GM21360 (cell line): Measurements from ENCODE around the gene PARL.

ENCODE experiments used
- ATAC-seq: cut with Tn5 transposase; IDR thresholded peaks from one replicate; pipeline ENCODE4 v1.9.1; 2021; ENCODE audit warnings: mild to moderate bottlenecking, moderate library complexity; ENCODE audit not compliant: unreplicated experiment

The PARL gene

DNA sequence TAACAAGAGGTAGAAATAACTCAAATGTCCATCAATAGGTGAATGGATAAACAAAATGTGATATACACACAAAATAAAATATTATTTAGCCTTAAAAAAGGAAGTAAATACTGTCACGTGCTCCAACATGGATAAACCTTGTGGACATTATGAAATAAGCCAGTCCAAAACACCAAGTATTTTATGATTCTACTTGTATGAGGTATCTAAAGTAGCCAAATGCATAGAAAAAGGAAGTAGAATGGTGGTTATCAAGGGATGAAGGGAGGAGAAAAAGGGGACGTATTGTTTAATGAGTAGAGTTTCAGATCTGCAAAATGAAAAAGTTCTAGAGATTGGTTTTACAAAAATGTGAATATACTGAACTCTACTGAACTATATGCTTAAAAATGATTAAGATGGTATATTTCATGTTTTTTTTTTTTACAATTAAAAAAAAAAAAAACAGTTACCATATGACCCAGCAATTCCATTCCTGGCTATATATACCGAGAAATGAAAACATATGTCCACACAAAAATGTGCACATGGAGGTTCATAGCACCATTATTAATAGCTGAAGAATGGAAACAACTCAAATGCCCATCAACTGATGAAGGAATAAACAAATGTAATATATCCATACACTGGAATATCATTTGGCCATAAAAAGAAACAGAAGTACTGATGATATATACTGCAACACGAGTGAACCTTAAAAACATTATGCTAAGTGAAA is 30.2 kb downstream of the PARL start:
- no peak for ATAC-seq

DNA sequence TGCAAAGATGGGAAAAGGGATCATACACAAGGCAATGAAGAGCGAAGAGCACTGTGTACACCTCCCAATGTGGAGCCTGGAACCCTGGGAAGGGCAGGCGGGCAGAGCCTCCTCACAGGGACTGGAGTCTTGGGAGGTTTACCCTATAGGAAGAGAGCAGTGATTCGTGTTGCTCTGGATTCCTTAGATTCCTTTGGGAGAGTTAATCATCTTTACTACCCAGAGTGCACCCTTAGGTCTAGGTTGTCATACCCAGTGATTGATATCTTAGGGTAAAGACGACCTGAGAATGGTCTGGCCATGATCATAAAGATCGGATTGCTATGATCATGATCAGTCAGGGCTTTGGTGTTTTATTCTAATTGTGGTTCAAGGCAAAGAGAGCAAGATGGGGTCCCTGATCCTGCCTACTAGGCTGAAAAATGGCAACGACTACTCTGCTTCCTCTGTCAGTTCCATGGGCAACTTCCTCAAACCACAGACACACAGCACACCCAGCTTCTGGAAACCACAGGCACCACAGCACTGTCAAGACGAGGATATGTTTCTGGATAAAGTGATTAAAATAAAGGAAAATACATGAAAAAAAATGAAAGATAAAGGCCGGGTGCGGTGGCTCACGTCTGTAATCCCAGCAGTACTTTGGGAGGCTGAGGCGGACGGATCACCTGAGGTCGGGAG is 38.9 kb downstream of the PARL start:
- no peak for ATAC-seq

DNA sequence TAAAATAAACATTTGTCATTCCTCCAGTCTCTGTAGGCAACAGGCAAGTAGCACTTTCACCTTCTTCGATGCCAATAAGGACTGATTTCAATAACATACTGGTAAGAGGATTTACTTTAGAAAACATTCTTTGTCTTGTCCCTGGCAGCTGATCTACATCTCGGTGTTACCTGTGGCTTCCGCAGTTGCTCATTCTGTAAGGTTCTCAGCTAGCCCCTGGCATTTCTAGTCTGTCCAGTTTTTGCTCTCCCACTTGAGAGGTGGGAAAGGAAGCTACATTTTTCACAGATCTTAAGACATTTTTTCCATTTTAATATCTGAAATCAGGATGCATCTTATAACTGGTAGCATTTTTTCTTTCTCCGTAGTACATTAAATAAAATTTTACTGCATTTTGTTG is 39.6 kb downstream of the PARL start:
- ATAC-seq = no peak

DNA sequence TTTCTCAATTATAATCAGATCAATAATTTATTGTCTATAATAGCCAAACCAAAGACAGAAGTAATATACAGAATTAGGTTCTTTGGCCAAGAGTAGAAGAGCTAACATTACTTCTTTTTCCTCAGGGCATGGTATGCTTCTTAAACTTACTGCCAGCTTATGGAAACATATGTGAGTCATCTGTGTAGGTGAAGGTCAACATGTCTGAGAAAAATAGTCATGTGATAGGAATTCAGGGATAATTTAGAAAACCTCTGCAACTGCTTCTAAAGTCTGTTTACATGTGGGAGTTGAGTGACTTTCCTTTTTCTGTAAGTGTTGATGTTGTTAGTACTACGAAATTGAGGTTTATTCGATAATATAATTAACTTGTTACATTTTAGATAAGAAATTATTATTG is 40.1 kb downstream of the PARL start:
- no peak for ATAC-seq

DNA sequence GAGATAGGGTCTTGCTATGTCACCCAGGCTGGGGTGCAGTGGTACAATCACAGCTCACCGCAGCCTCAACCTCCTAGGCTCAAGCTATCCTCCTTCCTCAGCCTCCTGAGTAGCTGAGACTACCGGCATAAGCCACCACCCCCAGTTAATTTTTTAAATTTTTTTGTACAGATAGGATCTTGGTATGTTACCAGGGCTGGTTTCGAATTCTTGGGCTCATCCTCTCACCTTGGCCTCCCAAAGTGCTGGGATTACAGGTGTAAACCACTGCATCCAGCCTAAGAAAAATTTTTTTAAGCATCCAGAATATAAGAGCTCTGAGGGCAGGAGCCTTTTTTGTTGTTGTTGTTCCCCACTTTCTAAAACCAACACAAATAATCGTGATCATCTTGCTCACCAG is 44.9 kb downstream of the PARL start:
- ATAC-seq = no peak

DNA sequence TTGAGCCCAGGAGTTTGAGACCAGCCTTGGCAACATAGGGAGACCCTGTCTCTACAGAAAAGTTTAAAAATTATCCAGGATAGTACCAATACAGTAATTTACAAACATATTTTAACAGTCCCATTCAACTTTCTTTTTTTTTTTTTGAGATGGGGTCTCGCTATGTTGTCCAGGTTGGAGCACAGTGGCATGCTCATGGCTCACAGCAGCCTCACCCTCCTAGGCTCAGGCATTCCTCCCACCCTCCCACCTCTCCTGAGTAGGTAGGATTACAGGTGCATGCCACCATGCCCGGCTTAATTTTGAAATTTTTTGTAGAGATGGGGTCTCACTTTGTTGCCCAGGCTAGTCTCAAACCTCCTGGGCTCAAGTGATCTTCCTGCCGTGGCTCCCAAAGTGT is 46.8 kb downstream of the PARL start:
- no peak for ATAC-seq

DNA sequence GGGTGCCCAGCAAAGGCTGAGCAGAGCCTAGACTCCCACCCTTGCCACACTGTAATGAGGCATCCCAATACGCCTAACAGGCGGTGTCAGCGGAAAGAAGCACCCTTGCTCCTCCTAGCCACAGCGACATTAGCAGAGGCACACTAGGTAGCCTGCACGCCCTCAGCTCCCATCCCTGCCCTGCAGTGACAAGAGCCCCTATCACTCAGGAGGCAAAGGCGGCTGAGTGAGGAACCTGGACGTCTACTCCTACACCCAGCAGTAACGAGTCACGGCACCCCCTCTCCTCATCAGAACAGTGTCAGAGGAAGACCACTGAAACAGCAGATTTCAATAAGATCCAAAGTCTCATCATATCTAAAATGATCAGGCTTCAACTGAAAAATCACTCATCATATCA is 47.3 kb downstream of the PARL start:
- no peak for ATAC-seq

DNA sequence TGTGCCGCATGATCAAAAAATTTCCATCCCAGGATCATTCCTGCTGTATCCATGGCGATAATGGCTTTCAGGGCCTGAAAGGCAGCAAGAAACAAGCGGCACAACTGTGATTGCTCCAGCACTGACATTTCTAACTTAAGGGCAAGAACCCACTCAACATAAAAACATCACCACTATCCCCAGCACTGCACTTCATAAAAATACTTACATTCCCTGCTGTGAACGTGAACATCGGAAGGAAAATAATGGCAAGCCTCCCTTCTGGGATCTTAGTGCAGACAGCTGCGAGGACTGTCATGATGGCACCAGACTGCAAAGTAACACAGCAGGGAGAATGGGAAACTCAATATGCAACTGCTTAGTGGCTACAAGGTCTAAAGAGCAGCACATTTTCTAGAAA is 51.2 kb downstream of the PARL start:
- ATAC-seq = no peak

DNA sequence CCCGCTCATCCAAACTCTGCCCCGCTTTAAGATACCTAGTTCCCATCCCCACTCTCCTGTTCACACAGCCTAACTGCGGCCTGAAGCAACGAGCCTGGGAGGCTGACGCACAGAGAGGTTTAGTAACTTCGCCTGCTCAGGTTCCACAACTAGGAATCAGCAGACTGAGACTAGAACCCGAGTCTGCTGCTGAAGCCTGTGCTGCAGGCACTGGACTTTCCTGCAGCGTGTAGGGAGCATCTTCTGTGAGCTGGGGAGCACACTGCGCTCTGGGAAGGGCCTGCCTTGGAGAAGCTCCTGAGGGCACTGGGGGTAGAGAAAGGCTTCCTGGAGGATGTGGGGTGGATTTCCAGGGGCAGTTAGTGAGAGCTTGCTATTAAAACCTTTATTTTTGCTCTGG is 54.5 kb downstream of the PARL start:
- no peak for ATAC-seq

DNA sequence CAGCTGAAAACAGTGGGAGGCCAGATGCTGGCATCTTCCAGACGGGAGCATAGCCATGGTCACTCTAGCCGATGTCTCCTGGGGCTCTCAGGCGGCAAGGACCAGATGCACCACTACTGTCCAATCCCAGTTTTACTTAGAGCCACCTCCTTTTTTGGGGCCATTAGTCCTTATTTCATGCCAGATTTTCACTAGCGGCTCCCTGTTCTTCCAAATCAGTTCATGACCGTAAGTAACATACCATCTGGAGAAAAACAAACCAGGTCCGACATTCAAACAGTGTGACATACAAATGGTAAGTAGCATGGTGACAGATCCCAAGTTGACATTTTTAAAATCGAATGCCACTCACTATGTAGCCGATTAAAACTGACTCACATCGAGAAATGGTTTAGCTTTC is 55.2 kb downstream of the PARL start:
- ATAC-seq = no peak

DNA sequence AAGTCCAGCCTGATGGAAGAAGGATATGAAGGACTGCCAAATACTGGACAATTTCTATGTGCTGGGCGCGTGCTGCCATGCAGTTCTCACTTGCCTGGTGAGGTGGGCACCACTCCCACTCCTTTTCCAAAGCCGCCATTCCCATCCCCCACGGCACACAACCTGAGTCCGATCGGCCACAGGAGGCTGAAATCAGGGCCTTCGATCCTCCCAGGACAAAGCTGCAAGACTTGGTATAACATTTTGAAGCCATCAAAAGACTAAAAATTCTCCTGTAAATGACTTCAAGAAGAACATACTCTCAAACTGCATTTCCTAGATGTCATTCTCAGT is 56.2 kb downstream of the PARL start:
- no peak for ATAC-seq

DNA sequence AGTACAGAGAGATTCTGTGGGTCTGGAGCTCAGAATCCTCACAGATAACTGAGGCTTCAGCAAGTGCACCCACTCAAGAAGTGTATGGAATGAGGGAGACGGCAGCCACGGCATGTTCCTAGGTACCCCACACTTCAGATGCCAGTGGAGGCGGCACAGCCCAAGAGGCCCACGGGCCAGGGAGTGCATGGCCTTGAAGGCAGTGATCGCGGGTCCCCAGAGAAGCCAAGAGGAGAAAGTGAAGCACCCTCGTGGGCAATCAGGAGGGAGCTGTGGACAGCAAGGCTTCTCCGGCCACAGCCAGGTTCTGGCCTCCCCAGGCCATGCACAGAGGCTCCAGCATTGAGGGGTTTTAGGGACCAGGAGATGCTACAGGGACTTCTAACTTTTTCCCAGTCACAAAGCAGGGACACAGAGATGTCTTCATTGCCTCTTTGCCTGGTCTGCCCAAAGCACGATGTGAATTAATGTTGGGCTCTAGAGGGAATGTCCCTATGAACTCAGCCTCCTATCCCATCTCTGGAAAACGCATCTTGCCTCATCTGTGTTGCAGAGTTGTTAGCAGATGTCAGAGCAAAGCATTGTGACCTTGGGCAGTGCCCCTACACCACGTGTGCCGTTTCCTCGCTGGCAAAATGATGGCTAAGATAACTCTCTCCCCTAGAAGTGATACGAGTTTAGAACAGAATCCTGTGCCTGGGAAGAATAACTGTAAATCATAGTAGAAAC is 56.7 kb downstream of the PARL start:
- ATAC-seq = no peak

DNA sequence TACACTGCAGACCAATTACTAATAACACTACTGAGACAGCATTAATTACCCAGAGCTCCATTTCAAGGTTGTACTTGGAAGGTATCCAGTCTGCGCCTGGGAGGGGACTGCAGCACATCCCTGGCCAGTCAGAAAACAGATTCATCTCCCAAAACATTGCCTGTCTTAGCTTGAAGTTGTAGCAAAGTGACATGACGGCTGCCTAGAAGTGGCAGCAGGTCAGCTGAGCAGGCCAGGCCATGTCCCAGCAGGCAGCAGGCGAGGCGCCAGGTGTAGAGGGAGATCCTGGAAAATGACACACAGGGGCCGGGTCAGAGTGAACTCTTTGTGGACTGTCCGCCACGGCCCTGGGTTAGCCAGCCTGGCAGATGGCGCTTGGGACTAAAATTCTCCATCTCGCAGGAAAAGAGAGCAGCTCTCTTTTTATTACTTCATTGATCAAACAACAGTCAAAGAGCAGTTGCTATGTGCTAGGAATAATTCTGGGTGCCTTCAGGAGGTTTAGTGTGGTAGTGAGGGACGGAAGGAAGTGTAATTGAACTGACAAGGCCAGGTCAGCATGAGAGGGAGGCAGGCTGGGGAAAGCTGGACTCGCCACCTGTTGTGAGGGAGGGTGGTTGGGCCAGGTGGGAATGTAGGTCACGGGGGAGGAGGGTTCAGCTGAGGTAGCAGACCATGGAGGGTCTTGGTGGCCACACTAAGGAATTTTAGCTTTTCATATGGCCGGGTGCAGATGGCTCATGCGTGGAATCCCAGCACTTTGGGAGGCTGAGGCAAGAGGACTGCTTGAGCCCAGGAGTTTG is 58.0 kb downstream of the PARL start:
- ATAC-seq = no peak

DNA sequence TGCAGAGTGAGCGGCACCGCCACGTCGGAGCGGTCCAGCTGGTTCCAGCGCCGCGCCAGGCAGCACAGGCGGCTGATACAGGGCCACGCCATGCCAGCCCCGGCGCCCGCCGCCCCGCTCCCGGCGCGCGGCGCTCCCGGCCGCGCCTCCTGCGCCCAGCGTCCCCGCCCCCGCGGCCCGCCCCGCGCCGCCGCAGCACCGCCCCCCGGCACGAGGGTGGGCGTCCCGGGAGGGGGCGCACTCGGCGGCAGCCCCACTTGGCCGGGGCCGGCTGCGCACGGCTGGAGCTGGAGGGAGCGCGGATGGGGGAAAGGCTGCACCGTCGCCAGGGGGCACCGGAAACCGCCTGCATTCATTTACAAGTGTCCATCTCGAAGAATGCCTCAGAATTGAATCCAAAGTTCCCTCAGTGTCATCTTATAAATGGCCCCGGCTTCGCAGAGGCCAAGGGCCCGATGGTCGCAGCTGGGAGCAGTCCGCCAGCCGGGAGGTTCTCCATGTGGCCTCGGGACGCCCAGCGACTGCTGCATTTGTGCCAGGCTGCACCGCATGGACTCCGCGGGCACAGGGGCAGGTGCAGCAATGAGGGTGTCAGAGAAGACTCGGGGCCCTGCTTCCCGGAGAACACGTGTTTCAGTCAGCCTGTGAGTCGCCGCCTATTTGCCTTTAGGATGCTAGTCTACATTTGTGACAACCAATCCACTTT is 59.1 kb downstream of the PARL start, which contains the start of gene MAP6D1:
TSS of gene MAP6D1 (minus strand) at position 122 of the 706 bp plus-strand sequence. CDS start at position 92, 30 bp downstream.
- peak; percentile 64 for ATAC-seq

DNA sequence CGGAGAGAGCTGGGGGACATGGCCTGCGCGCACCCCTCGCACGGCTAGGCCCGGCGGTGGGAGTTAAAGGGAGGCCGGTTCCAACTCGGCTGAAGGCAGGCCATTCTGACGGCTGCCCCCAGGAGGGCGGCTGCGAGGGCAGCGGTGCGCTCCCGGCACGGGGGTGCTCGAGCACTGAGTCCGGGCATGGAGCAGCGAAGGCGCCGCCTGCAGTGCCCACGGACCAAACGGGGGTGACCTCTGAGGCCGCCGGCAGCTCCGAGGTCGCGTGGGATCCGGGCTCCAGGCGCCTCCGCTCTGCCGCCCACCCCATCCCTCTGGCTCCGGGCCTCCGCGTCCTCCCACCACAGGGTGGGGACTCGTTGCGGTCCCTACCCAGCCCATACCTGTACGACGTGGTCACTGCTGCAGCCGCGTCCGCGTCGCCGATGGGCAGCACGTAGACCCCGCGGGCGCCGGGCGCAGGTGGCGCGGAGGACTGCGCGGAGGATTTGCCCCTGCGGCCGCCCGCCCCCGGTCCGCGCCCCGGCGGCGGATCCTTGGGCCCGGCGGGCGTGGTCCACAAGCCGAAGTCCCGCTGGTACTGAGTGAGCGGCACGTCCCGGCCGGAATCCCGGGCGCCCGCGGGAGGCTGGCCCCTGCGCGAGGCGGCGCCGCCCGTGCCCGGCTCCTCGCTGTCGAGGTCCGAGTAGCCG is 59.8 kb downstream of the PARL start:
- peak; percentile 32 for ATAC-seq

DNA sequence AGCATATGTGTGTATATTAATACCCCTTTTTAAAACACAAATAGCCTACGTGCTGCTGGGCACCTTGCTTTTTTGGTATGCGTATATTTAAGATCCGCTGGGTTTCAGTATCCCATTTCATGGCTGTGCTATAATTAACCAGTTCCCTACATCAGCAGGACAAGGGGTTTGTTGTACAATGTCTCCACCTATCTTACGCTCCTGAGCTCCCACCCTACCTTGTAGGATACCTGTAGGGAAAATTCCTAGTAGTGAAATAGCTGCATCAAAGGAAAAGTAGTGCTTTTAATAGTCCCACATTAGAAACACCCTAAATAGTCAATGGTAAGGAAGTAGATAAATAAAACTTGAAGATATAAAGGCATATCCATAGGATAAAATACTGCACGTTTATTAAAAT is 60.7 kb downstream of the PARL start:
- no peak for ATAC-seq

DNA sequence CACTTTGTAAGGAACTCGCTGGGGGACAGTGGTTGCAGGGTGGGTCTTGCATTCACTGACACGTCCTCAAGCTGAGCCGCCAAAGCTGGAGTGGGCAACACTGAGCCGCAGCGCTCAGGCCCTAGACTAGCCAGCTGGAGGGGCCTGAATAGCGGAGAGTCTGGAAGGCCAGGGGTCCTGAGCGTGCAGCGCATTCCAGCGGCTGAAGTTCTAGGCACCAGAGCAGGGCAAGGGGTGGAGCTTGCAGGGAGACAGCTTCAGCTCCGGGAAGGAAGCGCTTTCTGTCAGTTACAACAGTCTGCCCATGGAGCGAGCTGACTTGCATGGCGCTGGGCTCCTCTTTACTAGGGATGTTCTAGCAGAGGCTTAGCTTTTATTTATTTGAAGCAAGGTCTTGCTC is 62.0 kb downstream of the PARL start:
- no peak for ATAC-seq

DNA sequence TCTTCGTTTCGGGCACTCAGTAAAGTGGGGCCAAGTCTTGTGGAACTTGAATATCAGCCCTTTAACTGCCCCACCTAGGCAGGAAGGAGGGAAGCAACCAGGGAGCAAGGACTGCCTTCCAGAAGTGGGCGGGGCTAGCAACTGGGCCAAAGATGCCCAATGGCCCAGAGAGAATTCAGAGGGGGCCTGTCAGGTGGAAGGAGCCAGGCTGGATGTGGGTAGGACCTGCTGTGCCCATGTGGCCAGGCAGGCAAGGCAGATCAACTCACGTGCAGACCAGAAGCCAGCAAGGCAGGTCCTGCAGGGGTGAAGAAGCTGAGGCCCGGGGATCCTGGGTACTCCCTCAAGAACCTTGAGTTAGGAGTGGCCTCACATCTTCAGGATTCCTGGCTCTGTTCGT is 64.8 kb downstream of the PARL start:
- no peak for ATAC-seq

DNA sequence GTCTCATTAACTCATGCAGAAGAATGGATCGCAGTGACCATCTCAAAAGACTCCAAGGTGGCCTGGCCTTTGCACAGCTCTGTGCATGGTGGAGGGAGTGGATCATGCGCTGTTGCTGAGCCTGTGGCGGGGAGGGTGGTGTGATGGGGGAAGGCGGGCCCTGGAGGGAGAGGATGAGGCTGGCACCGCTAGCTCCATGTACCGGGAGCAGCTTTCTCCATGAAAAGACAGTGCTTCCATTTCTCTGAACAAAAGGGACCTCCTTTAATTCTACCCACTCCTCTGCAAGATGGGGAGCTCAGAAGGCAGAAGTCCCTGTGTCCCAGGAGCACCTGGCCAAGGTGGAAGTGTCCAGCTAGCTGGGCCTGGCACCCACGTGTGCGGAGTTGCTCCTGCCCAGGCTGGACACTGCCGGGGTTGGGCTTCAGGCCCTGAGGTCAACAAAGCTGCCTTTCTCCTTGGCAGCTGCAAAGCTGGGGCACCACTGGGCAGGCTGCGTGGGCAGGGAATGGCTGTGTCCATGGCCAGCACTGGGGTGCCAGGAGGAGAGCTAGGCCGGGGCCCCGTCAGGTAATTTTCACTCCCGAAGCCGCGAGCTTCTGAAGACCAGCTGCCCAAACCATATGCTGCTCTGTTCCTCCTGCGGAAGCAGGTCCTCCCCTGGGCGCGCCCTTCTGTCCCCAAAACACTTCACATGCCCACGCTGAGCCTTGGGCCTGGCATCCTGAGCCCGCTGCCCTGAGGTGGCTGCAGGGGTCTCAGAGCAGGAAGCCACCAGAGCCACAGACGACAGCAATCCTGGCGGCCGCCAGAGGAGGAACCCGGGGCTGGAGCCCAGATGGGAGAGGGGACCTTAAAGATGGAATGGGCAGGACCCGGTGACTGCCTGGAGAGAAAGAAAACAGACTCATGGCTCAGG is 65.7 kb downstream of the PARL start:
- no peak for ATAC-seq
